Muscle of leg (tissue), 11 donors: ENCODE results near the gene CYP2B6. TPM values are rescaled to one million over a fixed set of nuclear protein-coding genes. Genes with fewer than 3 reads are reported as not detected.
"Not testable (repeated sequence)": the region's sequence is repeated elsewhere in the genome, so short reads cannot be mapped to it uniquely, and the experiment has no call there.

ENCODE experiments used
- DNase-seq: peaks from one replicate; pipeline ENCODE4 v3.0.0; 2013
- H3K27ac ChIP-seq: one replicate; pipeline ENCODE4 v1.5.1; 2013; ENCODE audit warnings: mild to moderate bottlenecking, low read length, control low read depth
- H3K27me3 ChIP-seq: one replicate; pipeline ENCODE4 v1.6.1; 2013; ENCODE audit warnings: low read length; ENCODE audit not compliant: control insufficient read depth, insufficient read depth
- H3K36me3 ChIP-seq: one replicate; pipeline ENCODE4 v1.6.1; 2013; ENCODE audit warnings: low read length; ENCODE audit not compliant: control insufficient read depth, insufficient read depth
- H3K4me1 ChIP-seq: one replicate; pipeline ENCODE4 v1.6.1; 2013; ENCODE audit warnings: low read length; ENCODE audit not compliant: control insufficient read depth, insufficient read depth
- H3K4me3 ChIP-seq: one replicate; pipeline ENCODE4 v1.5.1; 2013; ENCODE audit warnings: low read length, control low read depth
- H3K9me3 ChIP-seq: replicated peaks from 2 replicates; pipeline ENCODE4 v1.6.1; 2013; ENCODE audit warnings: low read depth, low read length; ENCODE audit not compliant: control insufficient read depth
- WGBS: methylation state at CpG from one replicate; pipeline ENCODE4 v1.1.5; 2013; ENCODE audit warnings: missing lambda C conversion rate; ENCODE audit not compliant: insufficient coverage; 5-methylcytosine and 5-hydroxymethylcytosine counted together
- polyA plus RNA-seq, 8 donors: library from polyadenylated mRNA; unstranded; fragments of 120-200 nt; gene quantifications; one replicate each; pipeline versions ENCODE4 v1.2.1 to v1.2.3, GENCODE V29; 2013; ENCODE audit warnings: inconsistent platforms in 1 of 8, low replicate concordance in 1 of 8; ENCODE audit not compliant: insufficient read length in 8 of 8, insufficient read depth in 1 of 8
- total RNA-seq: library from RNA; stranded (reverse); fragments of 120-200 nt; gene quantifications from one replicate; pipeline ENCODE4 v1.2.4, GENCODE V29; 2013

The CYP2B6 gene
- total and polyA plus RNA-seq, 9 donors, result 0.31 to 0.33 TPM; not detected in 7

- not testable (repeated sequence) for H3K27ac ChIP-seq, H3K27me3 ChIP-seq, H3K4me1 ChIP-seq, H3K4me3 ChIP-seq, H3K36me3 ChIP-seq, DNase-seq, H3K9me3 ChIP-seq
- no CpG with 5 or more reads among the region's 4 CpGs for WGBS
Observed at GRCh38 chr19:40979759-40980158, 11.3 kb upstream of the CYP2B6 start.

DNA sequence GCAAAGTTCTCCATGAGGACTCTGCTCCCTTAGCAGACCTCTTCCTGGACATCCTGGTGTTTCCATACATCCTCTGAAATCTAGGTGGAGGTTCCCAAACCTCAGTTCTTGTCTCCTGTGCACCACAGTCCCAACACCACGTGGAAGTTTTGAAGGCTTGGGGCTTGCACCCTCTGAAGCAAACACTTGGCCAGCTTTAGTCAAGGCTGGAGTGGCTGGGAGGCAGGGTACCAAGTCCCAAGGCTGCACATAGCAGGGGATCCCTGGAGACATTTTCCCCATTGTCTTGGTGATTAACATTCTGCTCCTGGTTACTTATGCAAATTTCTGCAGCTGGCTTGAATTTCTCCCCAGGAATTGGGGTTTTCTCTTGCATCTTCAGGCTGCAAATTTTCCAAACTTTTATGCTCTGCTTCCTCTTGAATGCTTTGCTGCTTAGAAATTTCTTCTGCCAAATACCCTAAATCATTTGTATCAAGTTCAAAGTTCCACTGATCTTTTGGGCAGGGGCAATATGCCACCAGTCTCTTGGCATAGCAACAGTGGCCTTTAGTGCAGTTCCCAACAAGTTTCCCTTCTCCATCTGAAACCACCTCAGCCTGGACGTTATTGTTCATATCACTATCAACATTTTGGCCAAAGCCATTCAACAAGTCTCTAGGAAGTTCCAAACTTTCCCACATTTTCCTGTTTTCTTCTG, 10.2 kb upstream of the CYP2B6 start:
- DNase-seq, H3K27me3 ChIP-seq, H3K4me3 ChIP-seq, H3K4me1 ChIP-seq, H3K27ac ChIP-seq, H3K9me3 ChIP-seq, H3K36me3 ChIP-seq: not testable (repeated sequence)
- 13% methylated on average over 1 of the region's 2 CpGs for WGBS

DNA sequence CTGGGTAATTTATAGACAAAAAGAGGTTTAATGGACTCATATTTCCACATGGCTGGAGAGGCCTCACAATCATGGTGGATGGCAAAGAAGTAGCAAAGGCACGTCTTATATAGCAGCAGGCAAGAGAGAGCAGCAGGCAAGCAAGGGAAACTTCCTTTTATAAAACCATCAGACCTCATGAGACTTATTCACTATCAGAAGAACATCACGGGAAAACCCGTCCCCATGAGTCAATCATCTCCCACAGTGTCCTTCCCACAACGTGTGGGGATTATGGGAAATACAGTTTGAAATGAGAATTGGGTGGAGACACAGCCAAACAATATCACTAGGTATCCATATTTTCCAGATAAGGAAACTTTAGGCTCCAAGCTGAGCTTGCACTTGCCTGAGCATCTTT, 9.5 kb upstream of the CYP2B6 start:
- no peak for DNase-seq
- Histone ChIP-seq H3K4me3 (no peak overlapping the region), H3K4me1 (no peaks in the 10 kb centered on the region), H3K9me3 (no peaks in the 10 kb centered on the region), H3K36me3 (no peaks in the 10 kb centered on the region), H3K27ac (no peak overlapping the region), H3K27me3 (peaks cover 4% of the 10 kb centered on the region)
- 20% methylated on average over 1 of the region's 4 CpGs for WGBS

- Histone ChIP-seq H3K27ac (no peak overlapping the region), H3K36me3 (no peaks in the 10 kb centered on the region), H3K4me3 (no peak overlapping the region), H3K27me3 (peaks cover 4% of the 10 kb centered on the region), H3K4me1 (no peaks in the 10 kb centered on the region), H3K9me3 (no peaks in the 10 kb centered on the region)
- DNase-seq, result no peak
- WGBS, result 0% methylated on average over 1 of the region's 3 CpGs
Observed at GRCh38 chr19:40982594-40983101, 8.4 kb upstream of the CYP2B6 start.

GRCh38 chr19:40989453-40989852, 1.6 kb upstream of the CYP2B6 start:
- H3K9me3 ChIP-seq, result no peaks in the 10 kb centered on the region
- H3K27ac ChIP-seq, result no peak overlapping the region
- DNase-seq, result no peak
- no peaks in the 10 kb centered on the region for H3K27me3 ChIP-seq
- 80% methylated on average over 7 of the region's 7 CpGs for WGBS
- H3K4me3 ChIP-seq, result no peak overlapping the region
- no peaks in the 10 kb centered on the region for H3K36me3 ChIP-seq
- H3K4me1 ChIP-seq, result no peaks in the 10 kb centered on the region

- Histone ChIP-seq H3K36me3 (no peaks in the 10 kb centered on the region), H3K27ac (no peak overlapping the region), H3K9me3 (no peaks in the 10 kb centered on the region), H3K27me3 (no peaks in the 10 kb centered on the region), H3K4me3 (no peak overlapping the region), H3K4me1 (no peaks in the 10 kb centered on the region)
- no peak for DNase-seq
- 75% methylated on average over 1 of the region's 2 CpGs for WGBS
Observed at GRCh38 chr19:40995355-40995754, 4.3 kb downstream of the CYP2B6 start.

DNA sequence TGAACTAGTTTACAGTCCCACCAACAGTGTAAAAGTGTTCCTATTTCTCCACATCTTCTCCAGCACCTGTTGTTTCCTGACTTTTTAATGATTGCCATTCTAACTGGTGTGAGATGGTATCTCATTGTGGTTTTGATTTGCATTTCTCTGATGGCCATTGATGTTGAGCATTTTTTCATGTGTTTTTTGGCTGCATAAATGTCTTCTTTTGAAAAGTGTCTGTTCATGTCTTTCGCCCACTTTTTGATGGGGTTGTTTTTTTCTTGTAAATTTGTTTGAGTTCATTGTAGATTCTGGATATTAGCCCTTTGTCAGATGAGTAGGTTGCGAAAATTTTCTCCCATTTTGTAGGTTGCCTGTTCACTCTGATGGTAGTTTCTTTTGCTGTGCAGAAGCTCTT, 7.9 kb downstream of the CYP2B6 start:
- DNase-seq, H3K36me3 ChIP-seq, H3K27me3 ChIP-seq, H3K27ac ChIP-seq, H3K9me3 ChIP-seq, H3K4me1 ChIP-seq, H3K4me3 ChIP-seq: not testable (repeated sequence)
- no CpG with 5 or more reads among the region's 2 CpGs for WGBS

GRCh38 chr19:41000310-41000737, 9.2 kb downstream of the CYP2B6 start:
- Histone ChIP-seq H3K27me3 (no peaks in the 10 kb centered on the region), H3K36me3 (no peaks in the 10 kb centered on the region), H3K4me3 (no peak overlapping the region), H3K4me1 (no peaks in the 10 kb centered on the region), H3K27ac (no peak overlapping the region), H3K9me3 (no peaks in the 10 kb centered on the region)
- 80% methylated on average over 2 of the region's 3 CpGs for WGBS
- DNase-seq, result no peak

GRCh38 chr19:41001243-41001971, 10.3 kb downstream of the CYP2B6 start:
- no peaks in the 10 kb centered on the region for H3K4me1 ChIP-seq
- no peaks in the 10 kb centered on the region for H3K27me3 ChIP-seq
- H3K36me3 ChIP-seq, result no peaks in the 10 kb centered on the region
- no peak for DNase-seq
- WGBS, result 82% methylated on average over 3 of the region's 9 CpGs
- H3K4me3 ChIP-seq, result no peak overlapping the region
- no peak overlapping the region for H3K27ac ChIP-seq
- H3K9me3 ChIP-seq, result no peaks in the 10 kb centered on the region

DNA sequence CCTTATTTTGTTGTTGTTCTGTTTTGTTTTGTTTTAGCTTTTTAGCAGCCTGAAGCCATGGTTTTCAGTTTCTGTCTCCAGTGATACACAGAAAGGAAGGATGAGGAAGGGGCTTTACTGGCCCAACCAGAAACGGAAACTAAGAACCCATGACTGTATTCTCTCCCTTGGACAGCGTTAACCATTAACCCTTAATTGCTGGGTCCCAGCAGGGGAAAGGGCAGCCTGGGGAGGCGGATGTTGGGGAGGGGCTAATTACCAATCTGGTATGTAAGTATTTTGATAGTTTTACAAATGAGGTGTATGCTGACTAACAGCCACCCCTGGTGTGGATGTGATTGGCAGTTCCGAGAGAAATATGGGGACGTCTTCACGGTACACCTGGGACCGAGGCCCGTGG, 12.6 kb downstream of the CYP2B6 start:
- H3K27me3 ChIP-seq, DNase-seq, H3K27ac ChIP-seq, H3K9me3 ChIP-seq, H3K4me1 ChIP-seq, H3K4me3 ChIP-seq, H3K36me3 ChIP-seq: not testable (repeated sequence)
- WGBS, result 88% methylated on average over 4 of the region's 8 CpGs
